Measurements from ENCODE around the gene USP43.
"Not testable (repeated sequence)": the region's sequence is repeated elsewhere in the genome, so short reads cannot be mapped to it uniquely, and the experiment has no call there.

DNA sequence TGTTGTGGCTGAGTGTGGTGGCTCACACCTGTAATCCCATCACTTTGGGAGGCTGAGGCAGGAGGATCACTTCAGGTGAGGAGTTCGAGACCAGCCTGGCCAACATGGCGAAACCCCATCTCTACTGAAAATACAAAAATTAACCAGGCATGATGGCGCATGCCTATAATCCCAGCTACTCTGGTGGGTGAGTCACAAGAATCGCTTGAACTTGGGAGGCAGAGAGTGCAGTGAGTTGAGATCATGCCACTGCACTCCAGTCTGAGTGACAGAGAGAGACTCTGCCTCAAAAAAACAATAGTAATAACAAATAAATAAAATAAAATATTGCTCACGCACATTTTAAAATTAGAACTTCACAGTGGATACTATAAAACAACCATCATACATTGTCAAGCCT, 38.3 kb upstream of the USP43 start:
- TF ChIP-seq EZH2phosphoT487 (IDR thresholded peaks at IDR 0.05; ENCODE audit: insufficient read depth, low read depth); EZH2 (IDR thresholded peaks at IDR 0.05; ENCODE audit: insufficient read depth, poor library complexity, severe bottlenecking): not testable (repeated sequence)
